ENCODE data around the gene MALT1.
A peak's percentile ranks its signal among the peaks of the same experiment; 100 is the strongest.

The MALT1 gene

DNA sequence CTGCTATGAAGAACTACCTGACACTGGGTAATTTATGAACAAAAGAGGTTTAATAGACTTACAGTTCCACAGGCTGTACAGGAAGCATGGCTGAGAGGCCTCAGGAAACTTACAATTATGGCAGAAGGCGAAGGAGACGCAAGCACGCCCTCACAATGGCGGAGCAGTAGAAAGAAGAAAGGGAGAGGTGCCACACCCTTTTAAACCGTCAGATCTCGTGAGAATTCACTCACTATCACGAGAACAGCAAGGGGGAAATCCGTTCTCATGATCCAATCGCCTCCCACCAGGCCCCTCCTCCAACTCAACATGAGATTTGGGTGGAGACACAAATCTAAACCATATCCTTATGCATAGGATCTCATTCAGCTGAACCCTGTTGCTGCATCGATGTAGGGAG, 108.8 kb downstream of the MALT1 start:
- DNase-seq, result no peak

DNA sequence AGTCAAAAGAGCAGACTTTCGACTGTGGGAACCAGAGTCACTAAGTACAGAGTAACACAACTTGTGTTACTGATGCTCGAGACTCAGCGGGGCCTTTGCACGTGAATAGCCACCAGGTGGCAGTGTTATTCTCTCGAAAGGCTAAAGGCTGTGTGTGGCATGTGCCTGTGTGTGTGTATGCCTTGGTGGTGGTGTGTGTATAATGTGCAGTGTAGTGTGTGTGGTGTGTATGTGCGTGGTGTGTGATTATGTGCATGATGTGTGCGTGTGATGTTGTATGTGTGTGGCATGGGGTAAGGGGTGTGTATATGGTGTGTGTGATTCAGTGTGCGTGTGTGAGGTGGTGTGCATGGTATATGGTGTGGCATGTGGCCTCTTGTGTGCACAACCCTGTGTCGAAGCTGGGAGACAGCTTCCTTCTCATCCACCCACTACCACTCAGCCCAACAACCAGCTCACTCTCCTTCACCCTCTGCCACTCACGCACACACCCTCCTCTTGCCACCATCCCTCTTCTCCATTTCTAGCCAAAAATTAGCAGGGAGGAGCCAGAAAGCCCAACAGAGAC, 110.4 kb downstream of the MALT1 start:
- peak; percentile 52 for DNase-seq

DNA sequence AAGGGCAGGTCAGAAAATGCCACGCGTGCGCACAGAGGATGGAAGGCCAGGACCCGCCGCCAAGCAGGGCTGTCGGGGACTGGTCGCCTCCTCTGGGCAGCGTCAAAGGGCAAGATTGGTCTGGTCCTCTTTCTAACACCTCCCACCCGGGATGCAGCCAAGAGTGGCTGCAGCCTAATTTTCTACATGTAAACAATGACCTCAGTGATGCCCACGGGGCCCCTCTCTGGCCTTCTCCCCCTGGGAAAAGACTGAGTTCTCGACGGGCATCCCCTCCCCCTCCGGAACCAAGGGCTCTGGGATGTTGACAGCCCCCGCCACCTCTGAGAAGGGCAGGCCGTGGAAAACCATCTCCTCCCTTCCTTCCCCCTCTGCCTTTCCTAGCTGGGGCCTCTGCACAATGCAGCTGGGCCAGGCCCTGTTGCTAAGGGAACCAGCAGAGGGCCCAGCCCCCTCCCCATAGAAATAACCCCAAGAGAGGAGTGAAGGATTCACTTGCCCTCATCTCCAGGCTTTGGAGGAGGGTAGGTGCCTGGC, 113.4 kb downstream of the MALT1 start:
- DNase-seq, result no peak

DNA sequence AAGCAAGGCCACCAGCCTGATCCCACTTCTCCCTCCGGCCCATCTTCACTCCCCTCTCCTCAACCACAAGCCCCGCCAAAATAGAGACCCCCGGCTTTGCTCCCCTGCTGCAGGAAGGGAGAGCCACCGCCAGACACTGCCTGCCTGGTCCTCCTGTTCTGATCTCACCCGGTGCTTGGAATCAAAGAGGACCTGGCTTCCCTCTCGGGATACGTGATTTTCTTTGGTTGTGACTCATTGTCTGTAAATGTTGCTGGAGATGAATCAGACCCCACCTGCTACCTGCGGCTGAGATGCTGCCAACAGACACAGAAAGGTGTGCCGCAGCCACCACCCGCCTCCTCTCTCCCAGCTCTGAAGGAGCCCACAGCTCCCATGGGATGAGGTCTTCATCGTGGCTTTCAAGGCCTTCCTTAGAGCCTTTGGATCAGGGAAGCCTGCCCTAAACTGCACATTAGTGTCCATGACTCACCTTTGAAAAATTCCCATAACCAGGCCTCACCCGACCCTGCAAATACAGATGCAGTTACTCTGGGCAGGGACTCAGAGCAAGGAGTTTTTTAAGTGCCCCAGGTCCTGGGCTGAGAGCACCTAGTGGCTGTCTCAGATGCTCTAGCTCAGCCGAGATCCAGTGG, 114.0 kb downstream of the MALT1 start:
- DNase-seq, result no peak

DNA sequence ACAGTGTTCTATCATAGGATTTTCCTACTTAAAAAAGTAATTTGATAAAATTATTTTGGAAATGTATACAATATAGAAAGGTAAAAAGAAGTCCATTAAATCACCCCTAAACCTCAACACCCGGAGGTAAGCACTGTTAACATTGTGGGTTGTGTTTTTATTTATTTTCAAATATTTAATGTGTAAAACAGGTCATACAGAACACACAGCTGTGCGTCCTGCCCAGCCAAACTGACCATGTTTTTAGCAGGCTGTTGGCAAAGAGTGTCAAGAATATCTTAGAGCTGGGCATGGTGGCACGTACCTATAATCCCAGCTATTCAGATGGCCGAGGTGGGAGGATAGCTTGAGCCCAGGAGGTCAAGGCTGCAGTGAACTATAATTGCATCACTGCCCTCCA, 114.6 kb downstream of the MALT1 start:
- DNase-seq, result no peak

DNA sequence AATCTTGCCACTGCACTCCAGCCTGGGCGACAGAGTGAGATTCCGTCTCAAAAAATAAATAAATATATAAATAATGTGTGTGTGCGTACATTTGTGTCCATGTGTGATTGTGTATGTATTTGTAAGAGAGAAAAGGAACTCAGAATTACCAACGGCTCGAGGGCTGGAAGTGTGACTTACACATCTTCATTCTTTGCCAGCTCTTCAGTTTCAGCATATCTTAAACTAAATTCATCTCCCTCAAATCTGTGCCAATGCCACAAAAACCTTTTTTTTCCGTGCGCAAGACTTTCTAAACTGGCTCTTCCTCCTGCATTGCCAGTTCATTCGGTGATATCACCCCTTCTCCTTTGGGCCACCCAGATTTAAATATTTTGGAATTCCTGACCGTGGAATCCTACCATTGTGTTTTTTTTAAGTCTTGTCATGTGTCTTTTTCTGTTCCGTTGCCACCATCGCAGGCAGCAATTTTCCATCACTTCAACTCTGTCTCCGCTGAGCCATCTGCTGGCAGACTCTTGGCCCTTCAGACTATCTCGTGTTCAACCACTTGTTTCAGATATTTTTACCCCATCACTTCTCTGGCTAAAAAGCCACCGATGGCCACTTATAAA, 116.4 kb downstream of the MALT1 start:
- no peak for DNase-seq

DNA sequence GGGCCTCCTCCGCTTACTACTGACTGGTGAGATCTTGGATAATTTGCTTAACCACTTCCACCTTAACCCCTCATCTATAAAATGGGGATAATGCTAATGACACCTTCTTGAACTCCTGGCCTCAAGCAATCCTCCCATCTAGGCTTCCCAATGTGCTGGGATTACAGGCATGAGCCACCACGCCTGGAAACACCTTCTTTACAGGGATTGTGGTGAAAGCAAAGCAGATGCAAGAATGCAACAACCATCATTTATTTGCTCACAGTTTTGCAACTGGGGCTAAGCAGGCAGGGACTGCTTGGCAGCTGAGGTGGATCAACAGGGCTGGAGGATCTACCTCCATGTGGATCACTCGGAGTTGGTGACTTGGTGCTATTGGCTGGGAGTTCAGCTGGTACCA, 117.2 kb downstream of the MALT1 start:
- no peak for DNase-seq

DNA sequence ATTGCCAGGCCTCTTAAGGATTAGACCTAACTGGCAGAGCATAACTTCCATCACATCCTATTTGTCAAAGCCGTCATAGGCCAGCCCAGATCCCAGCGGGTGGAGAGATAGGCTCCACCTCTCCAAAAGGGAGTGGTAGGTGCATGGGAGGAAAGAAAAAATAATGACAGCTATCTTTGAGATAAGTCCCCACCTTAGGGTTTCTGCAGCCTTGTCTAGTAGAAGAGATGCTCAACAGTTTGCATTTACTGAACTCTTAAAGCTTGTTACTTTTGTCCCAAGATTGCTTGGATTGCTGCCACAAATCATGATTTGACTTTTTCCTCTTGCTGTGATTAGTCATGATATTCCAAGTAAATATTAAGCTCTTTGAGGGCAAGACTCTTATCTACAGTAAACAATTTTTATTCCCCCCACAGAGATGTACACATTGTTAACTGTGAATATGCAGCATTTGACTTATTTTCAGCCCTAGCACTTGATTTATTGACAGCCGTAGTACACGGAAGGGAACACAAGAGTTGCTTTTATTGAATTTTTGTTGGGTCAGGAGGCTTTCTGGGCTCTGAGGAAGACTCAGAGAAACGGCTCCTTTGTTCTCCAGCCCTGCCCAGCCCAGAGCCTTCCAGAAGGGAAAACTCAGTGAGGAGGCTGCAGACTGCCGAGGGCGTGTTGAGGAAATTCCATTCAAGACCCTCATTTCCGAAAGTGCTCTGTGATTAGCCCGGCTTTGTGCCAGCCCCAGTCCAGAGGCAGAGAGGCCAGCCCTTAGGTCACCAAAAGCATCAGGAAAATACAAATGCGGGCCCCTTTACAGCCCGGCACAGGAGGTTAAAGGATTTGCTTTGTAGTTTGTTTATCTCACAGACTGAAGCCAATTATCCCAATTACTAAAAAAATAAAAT, 118.0 kb downstream of the MALT1 start:
- no peak for DNase-seq

DNA sequence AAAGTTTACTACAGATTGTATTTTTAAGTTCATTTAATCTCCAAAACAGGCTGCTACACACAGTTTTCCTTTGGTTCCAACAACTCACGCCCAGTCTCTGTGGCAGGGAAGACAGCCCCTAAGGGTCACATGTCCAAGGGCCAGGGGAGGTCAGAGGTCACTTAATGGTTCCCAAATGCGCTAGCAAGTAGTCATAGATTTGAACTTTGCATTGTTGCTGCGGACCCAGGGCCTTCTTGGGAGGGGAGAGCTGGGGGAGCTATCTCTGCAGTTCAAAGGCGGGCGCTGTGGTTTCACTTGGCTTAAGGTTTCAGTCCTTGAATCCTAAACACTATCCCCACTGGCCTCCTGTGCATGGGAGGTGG, 118.6 kb downstream of the MALT1 start:
- no peak for DNase-seq

DNA sequence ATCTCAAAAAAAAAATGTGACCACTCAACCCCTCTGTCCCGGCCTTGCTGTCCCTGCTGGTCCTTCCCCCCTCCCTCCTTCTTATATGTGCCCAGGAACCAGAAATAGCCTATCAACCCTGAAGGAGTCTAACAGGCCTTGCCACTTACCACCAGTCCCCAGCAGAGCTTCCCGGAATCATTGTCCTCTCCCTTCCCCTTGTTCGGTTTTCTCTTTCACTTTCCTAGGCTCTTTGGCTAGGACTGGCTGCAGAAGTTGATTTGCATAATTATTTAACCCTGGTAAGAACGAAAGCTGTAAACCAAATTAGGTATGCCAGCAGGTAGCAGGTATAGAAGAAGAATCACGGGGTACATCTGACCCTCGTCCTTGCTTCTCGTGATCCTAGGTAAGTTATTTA, 120.8 kb downstream of the MALT1 start:
- no peak for DNase-seq

DNA sequence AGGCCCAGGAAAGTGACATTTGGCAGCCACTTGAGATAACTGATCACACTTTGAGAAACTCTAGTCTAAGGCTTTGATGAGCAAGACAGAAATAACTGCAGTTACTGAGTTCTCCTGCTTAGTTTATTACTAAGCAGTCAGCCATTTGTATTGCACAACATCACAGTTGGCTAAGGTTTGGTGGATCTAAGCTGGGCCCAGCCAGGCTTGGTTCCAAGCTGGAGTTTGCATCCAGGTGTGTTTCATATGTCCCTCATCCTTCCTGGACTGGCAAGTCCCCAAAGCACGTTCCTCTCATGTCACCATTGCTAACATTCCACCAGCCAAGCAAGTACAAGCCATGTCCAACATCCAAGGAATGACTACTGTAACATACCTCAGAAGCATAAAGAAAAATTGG, 122.1 kb downstream of the MALT1 start:
- DNase-seq, result no peak

DNA sequence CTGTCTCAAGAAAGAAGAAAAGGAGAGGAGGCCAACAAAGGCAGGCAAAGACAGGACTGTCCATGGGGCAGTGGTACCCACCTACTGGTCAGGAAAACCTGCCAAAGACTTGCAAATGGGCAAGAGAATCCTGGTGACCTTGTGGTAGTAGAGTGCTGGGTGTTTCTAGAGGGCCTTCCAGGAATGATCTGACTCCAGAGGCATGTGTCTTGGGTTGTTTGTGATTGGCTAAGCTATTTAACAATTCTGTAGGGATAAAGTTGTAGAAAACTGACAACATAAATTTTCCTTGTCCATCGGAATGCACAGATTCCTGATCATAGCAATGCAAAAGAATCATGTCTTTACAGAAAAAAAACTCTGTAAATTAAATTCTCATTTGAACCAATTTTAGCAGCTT, 125.0 kb downstream of the MALT1 start:
- DNase-seq, result no peak

DNA sequence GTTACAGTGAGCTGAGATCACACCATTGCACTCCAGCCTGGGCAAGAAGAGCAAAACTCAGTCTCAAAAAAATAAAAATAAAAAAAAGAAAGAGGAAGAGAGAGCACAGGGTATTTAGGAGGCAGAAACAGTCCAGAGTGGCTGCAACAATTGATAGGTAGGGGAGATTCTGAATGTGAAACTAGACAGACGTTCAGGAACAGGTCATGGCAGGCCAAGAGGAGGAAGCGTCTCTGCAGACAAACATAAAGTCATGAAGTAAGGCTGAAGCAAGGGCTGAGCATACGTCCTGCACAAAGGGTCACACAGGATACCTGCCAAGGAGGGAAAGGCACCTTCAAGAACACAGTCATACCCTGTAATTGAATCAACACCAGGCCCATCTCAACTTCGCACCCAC, 129.3 kb downstream of the MALT1 start:
- DNase-seq, result no peak

DNA sequence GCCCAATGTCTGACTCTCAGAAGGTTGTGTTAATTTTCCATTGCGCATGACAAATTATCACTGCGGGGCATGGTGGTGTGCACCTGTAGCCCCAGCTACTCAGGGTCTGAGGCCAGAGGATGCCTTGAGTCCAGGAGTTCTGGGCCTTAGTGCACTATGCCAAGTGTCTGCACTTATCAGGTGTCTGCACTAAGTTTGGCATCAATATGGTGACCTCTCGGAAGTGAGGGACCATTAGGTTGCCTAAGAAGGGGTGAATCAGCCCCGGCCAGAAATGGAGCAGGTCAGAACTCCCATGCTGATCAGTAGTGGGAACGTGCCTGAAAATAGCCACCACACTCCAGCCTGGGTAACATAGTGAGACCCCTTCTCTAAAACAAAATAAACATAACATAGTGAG, 131.7 kb downstream of the MALT1 start:
- DNase-seq, result no peak

DNA sequence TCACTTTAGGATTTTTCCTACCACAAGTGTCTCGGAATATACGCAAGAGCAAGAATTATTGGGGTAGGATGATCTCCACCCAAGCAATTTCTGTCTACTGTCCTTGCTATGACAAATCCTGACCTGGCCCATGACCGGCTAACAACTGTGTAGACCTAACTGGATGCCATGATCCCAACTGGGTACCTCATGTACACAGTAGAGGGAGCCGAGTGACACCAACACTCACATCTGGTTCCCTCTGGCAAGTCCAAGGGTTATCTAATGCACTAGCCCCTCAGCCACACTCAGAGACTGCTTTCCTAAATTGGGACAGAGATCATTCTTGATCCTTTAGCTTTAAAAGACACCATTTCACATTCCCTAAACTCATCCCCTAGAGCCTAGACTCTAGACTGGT, 132.7 kb downstream of the MALT1 start:
- no peak for DNase-seq
